NOMO-1 treated with dmso at 0.1 percent for 144 hours (cell line): Measurements from ENCODE around the gene ZYG11B.
"Not testable (repeated sequence)": the region's sequence is repeated elsewhere in the genome, so short reads cannot be mapped to it uniquely, and the experiment has no call there.

Experiments used
- DNase-seq: peaks from one replicate; lab custom pipeline; 2025; ENCODE audit not compliant: unreplicated experiment; lab: John Stamatoyannopoulos, UW

Gene ZYG11B

DNA sequence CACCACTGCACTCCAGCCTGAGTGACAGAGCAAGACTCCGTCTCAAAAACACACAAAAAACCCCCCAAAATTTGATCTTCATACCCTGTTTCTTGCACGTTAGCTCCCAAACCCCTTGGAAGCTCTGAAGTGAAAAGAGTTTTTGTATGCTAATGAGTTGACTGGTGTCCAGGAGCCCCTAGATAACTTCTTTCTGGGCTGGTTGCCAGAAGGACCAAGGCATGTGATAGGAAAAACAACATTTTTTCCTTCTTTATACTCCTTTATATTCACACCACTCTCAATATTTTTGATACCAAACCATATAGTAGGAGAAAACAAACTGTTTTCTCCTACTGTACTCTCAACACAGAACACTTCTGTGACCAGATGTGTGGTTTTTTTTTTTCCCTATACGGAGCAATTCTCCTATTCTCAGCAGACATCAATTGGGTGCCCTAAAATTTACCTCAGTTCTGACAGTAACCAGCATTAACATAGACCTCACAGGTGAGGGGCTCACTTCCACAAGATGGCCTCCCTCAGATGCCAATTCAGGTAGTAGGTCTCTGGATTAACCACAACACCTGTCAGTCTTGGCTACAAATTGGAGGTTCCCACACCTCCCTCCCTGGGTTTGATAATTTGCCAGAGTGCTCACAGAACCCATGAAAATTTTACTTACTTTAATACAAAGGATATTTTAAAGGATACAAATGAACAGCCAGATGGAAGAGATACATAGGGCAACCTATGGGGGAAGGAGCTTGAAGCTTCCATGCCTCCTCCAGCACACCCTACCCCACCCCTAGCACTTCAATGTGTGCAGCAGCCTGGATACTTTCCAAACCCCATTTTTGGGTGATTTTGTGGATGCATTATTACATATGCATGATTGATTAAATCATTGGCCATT, 25.6 kb downstream of the ZYG11B start:
- DNase-seq: no peak

DNA sequence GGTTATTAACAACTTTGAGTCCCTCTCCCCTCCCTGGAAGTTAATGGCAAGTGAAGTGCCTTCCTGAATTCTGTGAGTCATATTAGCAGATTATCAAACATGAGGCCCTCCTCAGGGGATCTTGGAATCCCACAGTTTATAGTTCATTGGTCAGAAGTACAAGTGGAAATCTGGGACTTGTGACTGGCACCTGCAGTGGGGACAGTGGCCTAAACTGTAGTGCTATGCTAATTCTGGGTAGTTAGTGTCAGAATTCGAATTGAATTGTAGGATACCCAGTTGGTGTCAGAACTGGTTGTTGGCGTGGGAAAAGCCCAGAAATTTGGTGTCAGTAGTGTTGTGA, 26.2 kb downstream of the ZYG11B start:
- no peak for DNase-seq

DNA sequence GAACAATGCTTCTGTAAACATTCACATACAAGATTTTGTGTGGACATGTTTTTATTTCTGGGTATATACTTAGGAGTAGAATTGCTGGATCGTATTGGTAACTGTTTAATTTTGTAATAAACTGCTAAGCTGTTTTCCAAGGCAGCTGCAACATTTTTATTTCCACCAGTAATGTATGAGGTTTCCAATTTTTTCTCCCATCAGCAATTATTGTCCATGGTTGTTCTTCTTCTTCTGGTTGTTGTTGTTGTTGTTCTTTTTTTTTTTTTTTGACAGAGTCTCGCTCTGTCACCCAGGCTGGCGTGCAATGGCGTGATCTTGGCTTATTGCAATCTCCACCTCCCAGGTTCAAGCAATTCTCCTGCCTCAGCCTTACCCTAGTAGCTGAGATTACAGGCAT, 26.9 kb downstream of the ZYG11B start:
- DNase-seq: no peak

DNA sequence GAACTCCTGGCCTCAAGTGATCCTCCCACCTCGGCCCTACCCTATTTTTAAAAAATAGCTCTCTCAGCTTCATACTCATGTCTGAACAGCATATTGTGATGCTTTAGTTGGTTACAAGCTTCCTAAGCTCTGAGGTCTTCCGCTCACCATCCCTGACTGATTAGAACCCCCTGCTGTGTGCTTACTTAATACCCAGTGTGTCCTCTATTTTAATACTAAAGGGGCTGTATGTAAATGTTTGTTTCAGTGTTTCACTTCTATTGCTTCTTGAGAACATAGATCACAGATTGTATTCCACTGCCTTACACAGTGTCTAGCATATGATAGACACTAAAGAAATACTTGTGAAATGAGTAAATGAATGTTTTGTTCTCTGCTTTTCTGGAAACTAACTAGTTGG, 29.8 kb downstream of the ZYG11B start:
- DNase-seq: no peak

DNA sequence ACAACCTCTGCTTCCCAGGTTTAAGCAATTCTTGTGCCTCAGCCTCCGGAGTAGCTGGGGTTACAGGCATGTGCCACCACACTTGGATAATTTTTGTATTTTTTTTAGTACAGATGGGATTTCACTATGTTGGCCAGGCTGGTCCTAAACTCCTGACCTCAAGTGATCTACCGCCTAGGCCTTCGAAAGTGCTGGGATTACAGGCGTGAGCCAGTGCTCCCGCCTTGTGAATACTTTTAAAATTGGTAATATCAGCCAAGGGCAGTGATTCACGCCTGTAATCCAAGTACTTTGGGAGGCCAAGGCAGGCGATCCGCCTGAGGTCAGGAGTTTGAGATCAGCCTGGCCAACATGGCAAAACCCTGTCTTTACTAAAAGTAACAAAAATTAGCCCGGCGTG, 33.7 kb downstream of the ZYG11B start:
- DNase-seq: no peak

DNA sequence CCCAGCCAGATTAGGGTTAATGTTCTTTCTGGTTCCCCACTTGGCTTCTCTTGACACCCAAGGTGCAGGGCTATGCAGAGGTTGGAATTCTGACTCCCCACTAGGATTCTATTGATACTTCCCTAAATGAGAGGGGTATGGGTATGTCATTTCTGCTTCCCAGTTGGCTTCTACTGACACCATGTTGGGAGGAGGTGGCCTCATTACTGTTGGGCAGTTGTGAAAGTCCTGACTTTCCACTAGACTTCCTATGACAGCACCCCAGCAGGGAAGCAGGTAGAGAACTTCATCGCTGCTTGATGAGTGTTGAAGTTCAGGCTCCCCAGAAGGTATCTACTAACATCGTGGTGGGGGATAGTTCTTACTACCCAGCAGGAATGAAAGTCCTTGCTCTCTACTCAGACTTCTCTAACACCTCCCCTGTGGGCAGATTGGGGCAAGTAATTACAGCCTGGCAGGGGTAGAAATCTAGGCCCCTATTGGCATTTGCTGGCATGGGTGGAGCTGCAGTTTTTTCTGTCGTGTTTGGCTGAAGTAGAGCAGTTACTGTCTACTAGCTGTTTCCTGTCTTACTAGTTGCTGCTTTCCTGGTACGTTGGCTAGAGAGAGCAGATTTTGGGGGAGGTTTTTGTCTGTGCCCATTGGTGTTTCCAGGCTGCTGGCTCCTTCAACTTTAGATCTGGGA, 41.5 kb downstream of the ZYG11B start:
- no peak for DNase-seq

DNA sequence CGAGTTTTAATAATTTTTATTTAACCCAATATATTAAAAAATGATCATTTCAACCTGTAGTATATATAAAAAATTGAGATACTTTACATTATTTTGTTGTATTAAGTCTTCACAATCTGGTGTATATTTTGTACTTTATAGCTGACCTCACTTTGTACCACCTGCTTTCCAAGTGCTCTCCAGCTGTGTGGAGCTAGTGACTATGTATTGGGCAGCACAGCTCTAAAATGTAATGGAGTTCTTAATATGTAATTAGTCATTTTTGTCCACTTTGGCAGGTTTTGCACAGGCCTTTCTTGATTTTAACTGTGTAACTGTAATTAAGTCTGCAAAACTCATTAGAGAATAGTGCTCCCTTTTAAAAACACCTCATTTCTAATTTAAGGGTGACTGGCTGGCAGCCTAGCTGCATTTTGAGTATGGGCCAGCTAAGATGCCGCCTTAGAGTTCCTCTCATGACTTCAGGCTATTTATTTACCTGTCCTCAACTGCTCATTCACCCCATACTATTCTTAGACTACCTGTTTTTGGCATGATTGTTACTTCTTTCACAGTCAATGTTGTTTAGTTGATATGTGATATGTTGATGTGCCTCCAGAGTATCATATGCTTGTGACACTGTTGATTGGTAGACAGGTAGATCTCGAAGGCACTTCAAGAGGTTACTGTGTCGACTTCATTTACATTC, 43.2 kb downstream of the ZYG11B start:
- DNase-seq: no peak

DNA sequence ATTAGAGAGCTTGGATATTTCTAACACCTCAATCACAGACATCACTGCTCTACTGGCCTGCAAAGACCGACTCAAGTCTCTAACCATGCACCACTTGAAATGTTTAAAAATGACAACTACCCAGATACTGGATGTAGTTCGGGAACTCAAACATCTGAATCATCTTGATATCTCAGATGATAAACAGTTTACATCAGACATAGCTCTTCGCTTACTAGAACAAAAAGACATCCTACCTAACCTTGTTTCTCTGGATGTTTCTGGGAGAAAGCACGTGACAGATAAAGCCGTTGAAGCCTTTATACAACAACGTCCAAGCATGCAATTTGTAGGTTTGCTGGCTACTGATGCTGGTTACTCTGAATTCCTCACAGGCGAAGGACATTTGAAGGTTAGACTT, 45.1 kb downstream of the ZYG11B start:
- no peak for DNase-seq

DNA sequence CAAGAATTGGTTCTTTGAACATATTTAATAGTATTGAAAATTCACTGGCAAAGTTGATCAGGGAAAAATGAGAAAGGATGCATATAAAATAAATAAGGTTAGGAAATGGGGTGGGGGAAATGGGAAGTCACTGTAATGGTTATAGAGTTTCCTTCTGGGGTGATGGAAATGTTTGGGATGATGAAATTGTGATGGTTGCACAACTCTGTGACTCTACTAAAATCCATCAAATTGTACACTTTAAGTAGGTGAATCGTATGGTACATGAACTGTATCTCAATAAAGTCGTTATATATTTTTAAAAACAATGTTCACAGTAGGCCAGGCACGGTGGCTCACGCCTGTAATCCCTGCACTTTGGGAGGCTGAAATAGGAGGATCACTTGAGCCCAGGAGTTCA, 59.9 kb downstream of the ZYG11B start:
- no peak for DNase-seq

DNA sequence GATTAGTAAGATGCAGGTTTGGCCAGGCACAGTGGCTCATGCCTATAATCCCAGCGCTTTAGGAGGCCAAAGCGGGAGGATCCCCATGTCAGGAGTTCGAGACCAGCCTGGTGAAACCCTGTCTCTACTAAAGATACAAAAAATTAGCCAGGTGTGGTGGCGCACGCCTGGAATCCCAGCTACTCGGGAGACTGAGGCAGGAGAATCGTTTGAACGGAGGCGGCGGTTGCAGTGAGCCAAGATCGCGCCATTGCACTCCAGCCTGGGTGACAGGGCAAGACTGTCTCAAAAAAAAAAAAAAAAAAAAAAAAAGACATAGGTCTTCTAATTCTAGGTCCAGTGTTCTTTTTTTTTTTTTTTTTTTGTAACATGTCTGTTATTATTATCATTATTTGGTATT, 64.2 kb downstream of the ZYG11B start:
- not testable (repeated sequence) for DNase-seq

DNA sequence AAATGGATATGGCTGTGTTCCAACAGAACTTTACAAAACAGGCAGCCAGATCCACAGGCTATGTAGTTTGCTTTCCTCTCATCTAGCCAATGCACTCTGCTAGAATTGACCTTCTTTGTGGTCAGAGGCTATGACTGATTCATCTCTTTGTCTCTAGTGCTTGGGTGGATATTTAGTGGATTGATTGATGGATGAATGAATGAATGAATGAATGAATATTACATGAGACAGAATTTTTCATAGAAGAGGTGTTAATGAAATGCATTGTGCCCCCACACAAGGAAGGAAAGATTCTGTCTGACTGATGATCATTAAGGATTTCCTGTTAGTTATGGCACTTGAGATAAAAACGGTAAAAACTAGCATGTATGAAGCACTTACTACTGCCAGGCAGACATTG, 65.8 kb downstream of the ZYG11B start:
- DNase-seq: no peak

DNA sequence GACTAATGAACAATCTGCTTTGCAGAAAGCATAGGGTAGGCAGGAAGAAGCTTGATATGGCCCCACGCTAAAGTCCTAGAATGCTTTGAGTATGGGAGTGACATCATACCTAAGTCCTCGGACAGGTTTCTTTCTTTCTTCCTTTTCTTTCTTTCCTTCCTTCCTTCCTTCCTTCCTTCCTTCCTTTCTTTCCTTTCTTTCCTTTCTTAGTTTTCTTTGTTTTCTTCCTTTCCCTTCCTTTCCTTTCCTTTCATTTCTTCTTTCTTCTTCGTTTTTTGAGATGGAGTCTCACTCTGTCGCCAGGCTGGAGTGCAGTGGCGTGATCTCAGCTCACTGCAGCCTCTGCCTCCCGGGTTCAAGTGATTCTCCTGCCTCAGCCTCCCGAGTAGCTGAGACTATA, 67.5 kb downstream of the ZYG11B start:
- DNase-seq: not testable (repeated sequence)

DNA sequence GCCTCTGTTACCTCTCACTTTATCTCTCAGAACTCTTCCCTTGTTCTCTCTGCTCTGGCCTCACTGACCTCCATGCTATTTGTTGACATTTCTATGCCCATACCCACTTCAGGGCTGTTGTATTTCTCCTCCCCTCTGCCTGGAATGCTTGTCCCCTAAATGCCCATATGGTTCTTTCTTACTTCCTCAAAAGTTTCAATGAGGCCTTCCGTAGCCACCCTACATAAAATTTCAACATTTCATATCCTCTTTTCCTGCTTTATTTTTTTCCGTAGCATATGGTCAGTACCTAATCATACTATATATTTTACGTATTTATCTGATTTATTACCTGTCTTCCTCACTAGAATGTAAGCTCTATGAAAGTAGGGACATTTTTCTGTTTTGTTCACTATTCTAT, 69.2 kb downstream of the ZYG11B start:
- peak; percentile 20 for DNase-seq

DNA sequence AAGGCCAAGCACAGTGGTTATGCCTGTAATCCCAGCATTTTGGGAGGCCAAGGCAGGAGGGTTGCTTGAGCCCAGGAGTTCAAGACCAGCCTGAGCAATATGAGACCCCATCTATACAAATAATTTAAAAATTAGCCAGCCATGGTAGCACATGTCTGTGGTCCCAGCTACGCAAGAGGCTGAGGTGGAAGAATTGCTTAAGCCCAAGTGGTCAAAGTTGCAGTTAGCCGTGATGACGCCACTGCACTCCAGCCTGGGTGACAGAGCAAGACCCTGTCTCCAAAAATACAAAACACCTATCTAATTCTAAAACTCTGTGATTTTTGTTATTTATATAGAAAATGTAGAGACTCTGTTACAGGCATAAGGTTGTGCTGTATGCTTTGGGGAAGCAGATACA, 72.1 kb downstream of the ZYG11B start:
- DNase-seq: no peak

DNA sequence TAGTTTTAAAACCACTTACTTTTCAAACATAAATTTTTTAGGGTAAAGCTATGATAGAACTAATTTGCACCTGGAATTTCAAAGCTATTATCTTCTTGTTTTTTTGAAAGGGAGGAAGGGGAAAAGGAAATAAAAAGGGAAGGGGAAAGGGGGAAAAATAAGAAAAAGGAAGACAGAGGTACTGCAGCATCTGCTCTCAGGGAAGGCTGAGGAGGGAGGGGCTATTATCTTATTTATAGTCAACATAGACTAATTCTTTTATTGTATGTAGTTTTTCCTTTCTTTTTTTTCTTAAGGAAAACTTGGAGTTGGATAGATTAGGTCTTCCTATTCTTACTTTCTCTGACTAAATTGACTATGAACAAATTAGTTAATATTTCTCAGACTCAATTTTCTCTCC, 74.8 kb downstream of the ZYG11B start:
- DNase-seq: no peak

DNA sequence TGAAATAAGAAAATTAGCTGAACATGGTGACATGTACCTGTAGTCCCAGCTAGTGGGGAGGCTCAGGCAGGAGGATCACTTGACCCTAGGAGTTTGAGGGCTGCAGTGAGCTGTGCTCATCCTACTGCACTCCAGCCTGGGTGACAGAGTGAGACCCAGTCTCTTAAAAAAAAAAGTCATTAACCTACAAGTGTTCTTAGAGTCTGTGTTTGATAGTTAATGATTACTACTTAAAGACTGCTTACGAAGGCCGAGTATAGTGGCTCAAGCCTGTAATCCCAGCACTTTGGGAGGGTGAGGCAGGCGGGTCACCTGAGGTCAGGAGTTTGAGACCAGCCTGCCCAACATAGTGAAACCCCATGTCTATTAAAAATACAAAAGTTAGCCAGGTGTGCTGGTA, 77.8 kb downstream of the ZYG11B start:
- not testable (repeated sequence) for DNase-seq

DNA sequence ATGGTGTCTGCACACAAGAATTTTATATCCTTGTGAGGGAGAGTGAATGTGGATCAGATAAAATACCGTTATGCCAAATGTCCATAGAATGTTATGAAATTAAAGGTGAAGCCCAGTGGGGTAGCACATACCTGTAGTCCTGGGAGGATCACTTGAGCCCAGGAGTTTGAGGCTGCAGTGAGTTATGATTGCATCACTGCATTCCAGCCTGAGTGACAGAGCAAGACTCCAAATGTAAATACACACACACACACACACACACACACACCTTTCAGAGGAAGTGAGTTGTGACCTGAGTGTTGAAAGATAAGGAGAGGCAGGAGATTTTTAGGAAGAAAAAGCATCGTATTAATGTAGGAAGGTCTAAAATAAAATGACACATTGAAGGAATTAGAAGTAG, 88.2 kb downstream of the ZYG11B start:
- DNase-seq: no peak

DNA sequence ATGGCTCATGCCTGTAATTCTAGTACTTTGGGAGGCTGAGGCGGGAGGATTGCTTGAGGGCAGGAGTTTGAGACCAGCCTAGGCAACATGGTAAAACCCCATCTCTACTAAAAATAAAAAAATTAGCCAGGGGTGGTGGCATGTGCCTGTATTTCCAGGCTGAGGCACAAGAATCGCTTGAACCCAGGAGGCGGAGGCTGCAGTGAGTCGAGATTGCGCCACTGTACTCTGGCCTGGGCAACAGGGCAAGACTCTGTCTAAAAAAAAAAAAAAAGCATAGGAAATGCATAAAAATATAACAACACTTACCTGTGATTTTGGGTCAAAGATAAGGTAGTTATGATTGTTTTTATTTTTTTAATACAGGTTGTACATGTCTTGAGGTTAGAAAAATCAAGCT, 94.6 kb downstream of the ZYG11B start:
- not testable (repeated sequence) for DNase-seq

DNA sequence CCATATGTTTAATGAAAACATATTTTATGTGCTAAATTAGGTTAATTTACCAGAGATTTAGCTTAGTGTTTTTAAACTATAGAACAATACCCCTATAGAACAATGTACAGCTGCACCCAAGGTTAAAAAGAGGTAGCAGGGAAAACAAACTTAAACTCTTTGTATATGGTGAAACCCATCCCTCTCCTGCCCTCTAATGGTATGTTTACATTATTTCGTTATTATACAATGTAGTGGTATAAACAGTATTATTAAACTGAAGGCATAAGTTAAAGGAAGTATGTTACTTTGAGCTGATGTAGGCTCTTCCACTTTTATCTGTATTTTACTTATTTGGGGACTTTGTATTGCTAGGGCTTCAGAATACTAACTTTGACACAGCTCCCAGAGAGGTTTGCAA, 99.6 kb downstream of the ZYG11B start:
- no peak for DNase-seq

DNA sequence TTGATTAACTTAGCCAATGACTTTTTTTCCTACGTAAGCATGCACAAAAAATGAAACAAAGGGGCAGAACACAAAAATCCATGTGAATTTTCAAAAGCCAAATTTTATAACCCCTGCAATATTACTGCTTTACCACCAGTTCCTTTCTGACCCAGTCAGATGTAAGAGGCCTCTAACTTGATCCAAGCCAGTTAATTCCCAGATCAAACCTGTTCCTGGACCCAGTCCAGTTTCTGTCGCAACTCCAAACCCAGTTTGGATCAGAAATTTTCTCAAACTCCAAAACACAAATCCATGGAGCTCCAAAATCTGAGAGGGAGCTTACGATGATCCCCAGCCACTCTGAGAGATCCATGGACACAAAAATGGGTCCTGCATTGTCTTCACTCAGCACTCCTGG, 108.5 kb downstream of the ZYG11B start:
- DNase-seq: no peak

DNA sequence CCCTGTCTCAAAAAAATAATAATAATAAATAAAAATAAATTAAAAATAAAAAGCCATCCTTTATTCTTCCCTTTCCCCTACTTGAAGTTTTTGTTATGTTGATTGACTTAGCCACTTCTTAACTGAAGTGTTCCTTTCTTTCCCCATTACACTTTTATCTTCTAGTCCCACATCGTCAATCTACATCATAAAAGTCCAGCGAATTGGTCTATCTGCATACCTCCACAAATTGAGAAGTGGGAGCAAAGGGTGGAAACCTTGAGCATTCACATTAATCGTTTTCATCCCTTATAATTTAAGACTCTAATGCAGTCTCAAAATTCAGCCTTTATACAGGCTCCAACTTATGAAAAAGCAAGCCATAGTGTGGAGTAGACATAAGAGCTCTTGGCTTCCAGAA, 109.8 kb downstream of the ZYG11B start:
- no peak for DNase-seq

DNA sequence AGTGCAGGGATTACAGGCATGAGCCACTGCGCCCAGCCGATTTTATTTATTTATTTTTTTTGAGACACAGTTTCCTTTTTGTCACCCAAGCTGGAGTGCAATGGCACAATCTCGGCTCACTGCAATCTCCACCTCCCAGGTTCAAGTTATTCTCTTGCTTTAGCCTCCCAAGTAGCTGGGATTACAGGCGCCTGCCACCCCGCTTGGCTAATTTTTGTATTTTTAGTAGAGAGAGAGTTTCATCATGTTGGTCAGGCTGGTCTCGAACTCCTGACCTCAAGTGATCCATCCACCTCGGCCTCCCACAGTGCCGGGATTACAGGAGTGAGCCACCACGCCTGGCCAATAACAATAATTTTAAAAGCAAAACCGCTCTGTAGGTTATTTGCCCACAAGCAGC, 112.9 kb downstream of the ZYG11B start:
- not testable (repeated sequence) for DNase-seq
